HG03139 (cell line): ENCODE measurements around the gene OSBPL1A.

Experiments used
- ATAC-seq: cut with Tn5 transposase; IDR thresholded peaks from one replicate; pipeline ENCODE4 v1.9.1; 2021; ENCODE audit not compliant: unreplicated experiment

Gene OSBPL1A

GRCh38 chr18:24138409-24138788 is 259.2 kb downstream of the OSBPL1A start:
- ATAC-seq = no peak

DNA sequence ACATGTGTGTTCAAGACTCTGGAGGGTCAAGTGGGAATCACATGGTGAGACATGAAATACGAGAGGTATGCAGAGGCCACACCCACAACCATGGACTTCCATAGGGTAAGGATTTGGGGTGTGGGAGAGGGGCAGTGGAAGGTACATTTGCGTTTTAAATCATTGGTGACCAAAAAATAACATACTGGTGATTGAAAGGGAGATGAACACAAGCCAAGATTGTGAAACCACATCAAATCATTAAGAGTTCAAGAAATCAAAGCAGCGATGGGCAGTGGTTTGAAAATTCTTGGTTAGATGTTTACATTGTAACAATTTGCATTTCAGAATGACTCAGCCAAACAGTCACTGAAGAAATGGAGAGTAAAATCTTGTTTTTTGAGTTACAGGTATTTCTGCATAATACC is 260.7 kb downstream of the OSBPL1A start:
- no peak for ATAC-seq

DNA sequence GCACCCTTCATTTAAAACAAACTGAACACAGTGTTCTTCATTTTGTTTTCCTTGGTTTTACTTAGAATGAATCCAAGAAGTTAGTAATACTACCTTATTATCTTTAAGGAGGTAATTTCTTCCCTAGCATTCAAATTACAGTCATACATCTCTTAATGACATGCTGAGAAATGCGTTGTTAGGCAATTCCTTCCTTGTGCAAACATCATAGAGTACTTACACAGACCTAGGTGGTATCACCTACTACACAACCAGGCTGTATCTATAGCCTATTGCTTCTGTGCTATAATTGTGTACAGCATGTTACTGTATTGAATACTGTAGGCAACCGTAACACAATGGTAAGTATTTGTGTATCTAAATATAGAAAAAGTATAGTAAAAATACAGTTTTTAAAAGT is 267.1 kb downstream of the OSBPL1A start:
- ATAC-seq = no peak

DNA sequence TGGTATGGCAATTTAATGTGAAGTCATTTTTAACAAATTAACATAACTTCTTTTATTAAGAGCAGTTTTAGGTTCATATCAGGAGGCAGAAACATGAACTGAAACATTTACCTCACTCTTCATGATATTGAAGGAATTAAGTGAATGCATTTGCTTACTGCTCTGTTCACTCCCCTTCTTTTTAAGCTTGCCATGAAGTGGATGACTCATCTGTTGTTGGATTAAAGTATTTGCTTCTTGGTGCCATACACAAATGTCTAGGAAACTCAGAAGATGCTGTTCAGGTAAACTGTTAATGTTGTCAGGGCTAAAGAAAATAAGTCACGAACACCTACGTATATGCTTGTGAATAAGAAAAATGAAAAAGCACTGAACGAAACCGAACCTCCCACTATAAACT is 268.9 kb downstream of the OSBPL1A start:
- no peak for ATAC-seq

DNA sequence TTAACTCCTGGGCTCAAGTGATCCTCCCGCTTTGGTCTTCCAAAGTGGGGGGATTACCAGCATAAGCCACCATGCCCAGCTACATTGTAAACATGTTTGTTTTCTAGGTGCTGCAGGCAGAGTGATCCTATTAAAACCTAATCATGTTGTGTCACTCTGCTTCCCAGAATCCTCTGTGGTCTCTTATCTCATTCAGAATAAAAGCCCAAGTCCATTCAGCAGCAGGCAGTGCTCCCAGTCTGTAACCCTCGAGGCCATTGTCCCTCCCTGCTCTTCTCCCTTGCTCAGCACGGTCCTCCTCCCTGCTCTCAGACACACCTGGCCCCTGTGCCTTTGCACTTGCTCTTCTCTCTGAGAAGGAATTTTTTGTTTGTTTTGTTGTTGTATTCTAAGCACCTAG is 269.9 kb downstream of the OSBPL1A start:
- no peak for ATAC-seq

GRCh38 chr18:24126155-24126961 is 271.3 kb downstream of the OSBPL1A start:
- ATAC-seq = no peak

GRCh38 chr18:24121625-24122024 is 276.0 kb downstream of the OSBPL1A start:
- ATAC-seq = no peak

GRCh38 chr18:24120676-24121075 is 276.9 kb downstream of the OSBPL1A start:
- ATAC-seq = no peak

DNA sequence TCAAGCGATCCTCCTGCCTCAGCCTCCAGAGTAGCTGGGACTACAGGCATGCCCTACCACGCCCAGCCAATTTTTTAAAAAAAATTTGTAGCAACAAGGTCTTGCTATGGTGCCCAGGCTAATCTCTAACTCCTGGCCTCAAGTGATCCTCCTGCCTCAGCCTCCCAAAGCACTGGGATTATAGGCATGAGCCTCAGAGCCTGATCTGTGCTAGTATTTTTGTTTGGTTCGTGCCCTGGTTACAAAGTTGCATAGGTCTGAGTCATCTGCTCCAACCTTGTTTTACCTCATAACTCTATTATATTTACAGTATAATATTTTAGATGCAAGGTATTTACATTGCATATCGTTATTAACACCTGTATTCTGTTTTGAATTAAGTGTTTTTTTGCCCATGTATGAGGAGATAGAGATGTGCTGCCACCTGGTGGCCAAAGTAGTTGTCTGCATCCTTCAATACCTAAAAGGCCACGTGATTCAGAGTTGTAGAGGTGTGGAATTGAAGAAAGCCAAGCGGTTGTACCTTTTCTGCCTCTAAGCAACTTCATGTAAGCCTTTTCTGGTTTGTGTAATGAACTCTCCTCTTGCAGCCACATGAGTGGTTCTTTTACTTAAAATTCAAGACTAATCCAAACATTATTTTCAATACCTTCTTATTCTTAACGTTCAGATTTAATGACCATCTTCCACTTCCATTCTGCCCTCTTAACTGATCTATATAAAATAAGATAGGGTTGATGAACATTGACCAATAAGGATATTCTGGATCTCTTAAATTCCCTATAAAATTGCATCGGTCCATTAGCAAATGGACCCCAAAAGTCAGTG is 278.7 kb downstream of the OSBPL1A start:
- ATAC-seq = peak; percentile 76

GRCh38 chr18:24115628-24116027 is 282.0 kb downstream of the OSBPL1A start:
- ATAC-seq = no peak

GRCh38 chr18:24114924-24115549 is 282.6 kb downstream of the OSBPL1A start:
- ATAC-seq = no peak

GRCh38 chr18:24112874-24113615 is 284.6 kb downstream of the OSBPL1A start:
- ATAC-seq = no peak

DNA sequence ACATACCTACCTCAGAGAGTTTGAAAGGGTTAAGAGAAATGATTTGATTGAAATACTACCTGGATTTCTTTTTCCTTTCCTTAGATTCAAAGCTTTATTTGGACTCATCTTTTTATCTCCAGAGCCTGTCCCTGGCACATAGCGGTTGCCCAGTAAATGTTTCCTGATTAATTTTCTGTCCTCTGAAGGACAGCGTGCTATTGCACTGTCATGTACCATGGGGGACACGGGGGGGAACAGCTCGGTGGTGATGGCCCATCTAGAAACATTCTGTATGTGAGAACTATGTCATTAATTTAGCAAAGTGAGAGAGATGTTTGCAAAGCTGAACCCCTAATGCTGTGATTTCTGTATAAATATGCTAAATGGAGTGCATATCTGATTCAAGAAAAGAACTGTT is 285.2 kb downstream of the OSBPL1A start:
- no peak for ATAC-seq
